HG02981 (cell line): ENCODE data around the gene ZRANB1.

Experiments
- ATAC-seq: cut with Tn5 transposase; IDR thresholded peaks from one replicate; pipeline ENCODE4 v1.9.1; 2021; ENCODE audit warnings: mild to moderate bottlenecking, moderate library complexity; ENCODE audit not compliant: unreplicated experiment

ZRANB1 gene

GRCh38 chr10:125033146-125033924 lies 91.4 kb downstream of the ZRANB1 start:
- ATAC-seq, result no peak

- no peak for ATAC-seq
These were observed 92.8 kb downstream of the ZRANB1 start for GRCh38 chr10:125034675-125035074.

- no peak for ATAC-seq
These were observed 93.2 kb downstream of the ZRANB1 start for GRCh38 chr10:125035136-125035535.

- ATAC-seq, result no peak
These were observed 93.8 kb downstream of the ZRANB1 start for GRCh38 chr10:125035588-125036295.

GRCh38 chr10:125037145-125037877 lies 95.4 kb downstream of the ZRANB1 start:
- no peak for ATAC-seq
